Activated CD8-positive, alpha-beta memory T cell treated with anti-CD3 and anti-CD28 coated beads, Interleukin-2, amount 10 ng/mL, durations not matched to agents 7 days and 5 days (primary cell): Measurements from ENCODE around the gene MIPEP. TPM values are rescaled to one million over a fixed set of nuclear protein-coding genes. Genes with fewer than 3 reads are reported as not detected.
"Not testable (repeated sequence)": the region's sequence is repeated elsewhere in the genome, so short reads cannot be mapped to it uniquely, and the experiment has no call there.

Source experiments
- ATAC-seq: fragments of 150-1000 bp; cut with Tn5 transposase; one replicate; pipeline ENCODE4 v1.10.0; 2021; ENCODE audit warnings: moderate library complexity
- CTCF ChIA-PET: fragments of 350-600 bp; sonication (Branson Sonifier 250); formaldehyde crosslinking; loops from one replicate; lab custom pipeline; 2021; ENCODE audit warnings: antibody characterized with exemption; lab: Charles Lee
- DNase-seq: peaks from one replicate; pipeline ENCODE4 v3.0.0-alpha.2; 2020
- H3K27ac Mint-ChIP-seq: one replicate; pipeline ENCODE4 v1.8.0; 2021; ENCODE audit warnings: mild to moderate bottlenecking, mixed read lengths
- H3K27me3 Mint-ChIP-seq: one replicate; pipeline ENCODE4 v1.8.0; 2021; ENCODE audit warnings: mixed read lengths
- H3K36me3 Mint-ChIP-seq: one replicate; pipeline ENCODE4 v1.8.0; 2021; ENCODE audit warnings: mild to moderate bottlenecking, mixed read lengths
- H3K4me1 Mint-ChIP-seq: one replicate; pipeline ENCODE4 v1.8.0; 2021; ENCODE audit warnings: mixed read lengths
- H3K4me3 Mint-ChIP-seq: one replicate; pipeline ENCODE4 v1.8.0; 2021; ENCODE audit warnings: mild to moderate bottlenecking, moderate library complexity, mixed read lengths
- H3K9me3 Mint-ChIP-seq: one replicate; pipeline ENCODE4 v1.8.0; 2022; ENCODE audit warnings: low read depth, mixed read lengths
- total RNA-seq, 2 experiments: library from RNA; stranded (reverse); gene quantifications; one replicate each; pipeline ENCODE4 v1.2.3, GENCODE V29; 2021

The MIPEP gene
- total RNA-seq, 2 experiments from 2014 or later, result 10.5 to 11.4 TPM

- CTCF ChIA-PET, result no interaction called here
- ATAC-seq, result peak; percentile 40
- no peak for DNase-seq
- Mint-ChIP-seq H3K36me3 (peaks cover 5% of the 10 kb centered on the region), H3K27ac (no peak overlapping the region), H3K27me3 (peaks cover 2% of the 10 kb centered on the region), H3K4me1 (peaks cover 27% of the 10 kb centered on the region), H3K4me3 (no peak overlapping the region), H3K9me3 (no peaks in the 10 kb centered on the region)
These were observed 138.6 kb downstream of the MIPEP start for GRCh38 chr13:23750383-23751121.

GRCh38 chr13:23749288-23749873, 139.8 kb downstream of the MIPEP start:
- ATAC-seq (no peak), DNase-seq (no peak)
- H3K27ac Mint-ChIP-seq, result no peak overlapping the region
- peaks cover 2% of the 10 kb centered on the region for H3K36me3 Mint-ChIP-seq
- H3K4me1 Mint-ChIP-seq, result peaks cover 27% of the 10 kb centered on the region
- CTCF ChIA-PET, result no interaction called here
- H3K27me3 Mint-ChIP-seq, result peaks cover 2% of the 10 kb centered on the region
- H3K9me3 Mint-ChIP-seq, result no peaks in the 10 kb centered on the region
- no peak overlapping the region for H3K4me3 Mint-ChIP-seq

- CTCF ChIA-PET, result no interaction called here
- H3K9me3 Mint-ChIP-seq, result no peaks in the 10 kb centered on the region
- no peak overlapping the region for H3K4me3 Mint-ChIP-seq
- DNase-seq (no peak), ATAC-seq (no peak)
- no peak overlapping the region for H3K27ac Mint-ChIP-seq
- peaks cover 2% of the 10 kb centered on the region for H3K36me3 Mint-ChIP-seq
- H3K27me3 Mint-ChIP-seq, result peaks cover 2% of the 10 kb centered on the region
- H3K4me1 Mint-ChIP-seq, result peaks cover 30% of the 10 kb centered on the region
These were observed 140.8 kb downstream of the MIPEP start for GRCh38 chr13:23748109-23748990.

- DNase-seq, H3K27me3 Mint-ChIP-seq, H3K9me3 Mint-ChIP-seq, CTCF ChIA-PET, H3K27ac Mint-ChIP-seq, H3K36me3 Mint-ChIP-seq, H3K4me3 Mint-ChIP-seq, ATAC-seq: not testable (repeated sequence)
- peaks cover 24% of the 10 kb centered on the region for H3K4me1 Mint-ChIP-seq
These were observed 143.1 kb downstream of the MIPEP start for GRCh38 chr13:23746141-23746540.

- Mint-ChIP-seq H3K27me3 (peaks cover 4% of the 10 kb centered on the region), H3K9me3 (no peaks in the 10 kb centered on the region), H3K27ac (no peak overlapping the region), H3K4me3 (no peak overlapping the region), H3K36me3 (peaks cover 2% of the 10 kb centered on the region), H3K4me1 (peaks cover 15% of the 10 kb centered on the region)
- CTCF ChIA-PET, result no interaction called here
- ATAC-seq (no peak), DNase-seq (no peak)
These were observed 144.9 kb downstream of the MIPEP start for GRCh38 chr13:23744315-23744714.

- Mint-ChIP-seq H3K27ac (no peak overlapping the region), H3K4me3 (no peak overlapping the region), H3K4me1 (peaks cover 17% of the 10 kb centered on the region), H3K36me3 (peaks cover 2% of the 10 kb centered on the region), H3K27me3 (peaks cover 4% of the 10 kb centered on the region), H3K9me3 (no peaks in the 10 kb centered on the region)
- ATAC-seq, result peak; percentile 60
- CTCF ChIA-PET, result no interaction called here
- DNase-seq, result no peak
These were observed 145.7 kb downstream of the MIPEP start for GRCh38 chr13:23743278-23744076.

- H3K36me3 Mint-ChIP-seq, result peaks cover 2% of the 10 kb centered on the region
- H3K4me1 Mint-ChIP-seq, result peaks cover 17% of the 10 kb centered on the region
- no peaks in the 10 kb centered on the region for H3K9me3 Mint-ChIP-seq
- no peak for ATAC-seq
- H3K27ac Mint-ChIP-seq, result no peak overlapping the region
- CTCF ChIA-PET, result interaction anchor here (0.6 to 1.3 kb wide), 3 partner anchors 17 to 189 kb away, joined by 3 to 4 read pairs (median 3); no protein-coding TSS in a partner anchor
- peaks cover 2% of the 10 kb centered on the region for H3K27me3 Mint-ChIP-seq
- no peak for DNase-seq
- H3K4me3 Mint-ChIP-seq, result no peak overlapping the region
These were observed 147.2 kb downstream of the MIPEP start for GRCh38 chr13:23741879-23742510.

- Mint-ChIP-seq H3K36me3 (peaks cover 2% of the 10 kb centered on the region), H3K27me3 (peaks cover 2% of the 10 kb centered on the region), H3K4me1 (peaks cover 17% of the 10 kb centered on the region), H3K4me3 (no peak overlapping the region), H3K27ac (no peak overlapping the region), H3K9me3 (no peaks in the 10 kb centered on the region)
- no peak for ATAC-seq
- no peak for DNase-seq
- CTCF ChIA-PET, result interaction anchor here (0.7 kb wide), 1 partner anchor 111 kb away, joined by 3 read pairs; no protein-coding TSS in a partner anchor
These were observed 149.2 kb downstream of the MIPEP start for GRCh38 chr13:23740002-23740401.

GRCh38 chr13:23739596-23739995, 149.6 kb downstream of the MIPEP start:
- Mint-ChIP-seq H3K27ac (no peak overlapping the region), H3K27me3 (peaks cover 2% of the 10 kb centered on the region), H3K9me3 (no peaks in the 10 kb centered on the region), H3K4me1 (peaks cover 17% of the 10 kb centered on the region), H3K36me3 (peaks cover 2% of the 10 kb centered on the region), H3K4me3 (no peak overlapping the region)
- ATAC-seq (no peak), DNase-seq (no peak)
- CTCF ChIA-PET, result no interaction called here

GRCh38 chr13:23736541-23736940, 152.7 kb downstream of the MIPEP start:
- Mint-ChIP-seq H3K4me3 (no peak overlapping the region), H3K27me3 (peaks cover 2% of the 10 kb centered on the region), H3K4me1 (peaks cover 2% of the 10 kb centered on the region), H3K9me3 (no peaks in the 10 kb centered on the region), H3K27ac (no peak overlapping the region), H3K36me3 (peaks cover 2% of the 10 kb centered on the region)
- DNase-seq (no peak), ATAC-seq (no peak)
- CTCF ChIA-PET, result no interaction called here

GRCh38 chr13:23735329-23735728, 153.9 kb downstream of the MIPEP start:
- no peak overlapping the region for H3K4me3 Mint-ChIP-seq
- no peak overlapping the region for H3K27ac Mint-ChIP-seq
- ATAC-seq (no peak), DNase-seq (no peak)
- H3K27me3 Mint-ChIP-seq, result no peaks in the 10 kb centered on the region
- H3K9me3 Mint-ChIP-seq, result no peaks in the 10 kb centered on the region
- H3K4me1 Mint-ChIP-seq, result peaks cover 2% of the 10 kb centered on the region
- CTCF ChIA-PET, result no interaction called here
- H3K36me3 Mint-ChIP-seq, result no peaks in the 10 kb centered on the region

GRCh38 chr13:23731709-23732108, 157.5 kb downstream of the MIPEP start:
- Mint-ChIP-seq H3K27ac (no peak overlapping the region), H3K4me1 (no peaks in the 10 kb centered on the region), H3K4me3 (no peak overlapping the region), H3K36me3 (no peaks in the 10 kb centered on the region), H3K27me3 (no peaks in the 10 kb centered on the region), H3K9me3 (no peaks in the 10 kb centered on the region)
- CTCF ChIA-PET, result no interaction called here
- DNase-seq, result no peak
- no peak for ATAC-seq
